ENCODE data around the gene ST3GAL2. TPM values are rescaled to one million over a fixed set of nuclear protein-coding genes. Genes with fewer than 3 reads are reported as not detected.

ST3GAL2 gene
- total RNA-seq, 2 donors from 2014 or later, result 9.1 to 11.2 TPM

DNA sequence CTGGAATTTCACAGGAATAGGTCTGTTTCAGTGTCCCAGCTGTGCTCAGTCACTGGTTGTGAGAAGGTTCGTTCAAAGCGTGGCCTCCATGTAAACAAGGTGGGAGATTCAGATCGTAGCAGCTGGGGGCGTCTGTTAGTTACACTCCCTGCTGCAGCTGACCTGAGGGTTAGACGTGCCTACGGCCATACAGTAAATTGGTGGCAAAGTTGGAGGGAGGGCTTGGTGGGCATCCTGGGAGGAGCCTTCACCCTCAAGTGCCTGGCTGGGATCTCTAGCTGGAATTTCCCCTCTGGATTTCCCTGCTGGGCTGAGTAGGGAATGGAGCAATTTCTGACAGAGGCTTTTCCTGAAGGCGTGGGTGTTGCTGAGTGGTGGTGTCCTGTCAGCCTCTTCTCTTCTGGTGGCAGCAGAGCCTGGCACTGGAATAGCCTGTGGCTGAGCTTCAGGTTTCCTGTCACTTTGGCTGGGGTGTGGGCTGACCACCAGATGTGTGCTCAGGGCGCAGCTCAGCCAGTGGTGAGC is 21.9 kb upstream of the ST3GAL2 start:
- 60 to 72% methylated on average over 2 to 8 of the region's 8 CpGs for WGBS, 2 donors
- no peak overlapping the region for H3K27ac ChIP-seq
- intact Hi-C loops (cut with DNase I), result no loop called here
- H3K4me3 ChIP-seq, result no peak overlapping the region
- no peak for TF ChIP-seq POLR2A (IDR thresholded peaks at IDR 0.05)
- TF ChIP-seq, protein P1, sequence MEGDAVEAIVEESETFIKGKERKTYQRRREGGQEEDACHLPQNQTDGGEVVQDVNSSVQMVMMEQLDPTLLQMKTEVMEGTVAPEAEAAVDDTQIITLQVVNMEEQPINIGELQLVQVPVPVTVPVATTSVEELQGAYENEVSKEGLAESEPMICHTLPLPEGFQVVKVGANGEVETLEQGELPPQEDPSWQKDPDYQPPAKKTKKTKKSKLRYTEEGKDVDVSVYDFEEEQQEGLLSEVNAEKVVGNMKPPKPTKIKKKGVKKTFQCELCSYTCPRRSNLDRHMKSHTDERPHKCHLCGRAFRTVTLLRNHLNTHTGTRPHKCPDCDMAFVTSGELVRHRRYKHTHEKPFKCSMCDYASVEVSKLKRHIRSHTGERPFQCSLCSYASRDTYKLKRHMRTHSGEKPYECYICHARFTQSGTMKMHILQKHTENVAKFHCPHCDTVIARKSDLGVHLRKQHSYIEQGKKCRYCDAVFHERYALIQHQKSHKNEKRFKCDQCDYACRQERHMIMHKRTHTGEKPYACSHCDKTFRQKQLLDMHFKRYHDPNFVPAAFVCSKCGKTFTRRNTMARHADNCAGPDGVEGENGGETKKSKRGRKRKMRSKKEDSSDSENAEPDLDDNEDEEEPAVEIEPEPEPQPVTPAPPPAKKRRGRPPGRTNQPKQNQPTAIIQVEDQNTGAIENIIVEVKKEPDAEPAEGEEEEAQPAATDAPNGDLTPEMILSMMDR (IDR thresholded peaks at IDR 0.05), result no peak
- no peaks in the 10 kb centered on the region for H3K27me3 ChIP-seq
- peaks cover 15% of the 10 kb centered on the region for H3K4me1 ChIP-seq
- H3K9me3 ChIP-seq, result no peaks in the 10 kb centered on the region
- peaks cover 0 to 11% of the 10 kb centered on the region in 2 donors for H3K36me3 ChIP-seq (replicated peaks in 1 of 2; ENCODE audit: insufficient read depth in 1 of 2, low read depth in 2 of 2)
- ATAC-seq (peak; percentile 24), DNase-seq (no peak)

DNA sequence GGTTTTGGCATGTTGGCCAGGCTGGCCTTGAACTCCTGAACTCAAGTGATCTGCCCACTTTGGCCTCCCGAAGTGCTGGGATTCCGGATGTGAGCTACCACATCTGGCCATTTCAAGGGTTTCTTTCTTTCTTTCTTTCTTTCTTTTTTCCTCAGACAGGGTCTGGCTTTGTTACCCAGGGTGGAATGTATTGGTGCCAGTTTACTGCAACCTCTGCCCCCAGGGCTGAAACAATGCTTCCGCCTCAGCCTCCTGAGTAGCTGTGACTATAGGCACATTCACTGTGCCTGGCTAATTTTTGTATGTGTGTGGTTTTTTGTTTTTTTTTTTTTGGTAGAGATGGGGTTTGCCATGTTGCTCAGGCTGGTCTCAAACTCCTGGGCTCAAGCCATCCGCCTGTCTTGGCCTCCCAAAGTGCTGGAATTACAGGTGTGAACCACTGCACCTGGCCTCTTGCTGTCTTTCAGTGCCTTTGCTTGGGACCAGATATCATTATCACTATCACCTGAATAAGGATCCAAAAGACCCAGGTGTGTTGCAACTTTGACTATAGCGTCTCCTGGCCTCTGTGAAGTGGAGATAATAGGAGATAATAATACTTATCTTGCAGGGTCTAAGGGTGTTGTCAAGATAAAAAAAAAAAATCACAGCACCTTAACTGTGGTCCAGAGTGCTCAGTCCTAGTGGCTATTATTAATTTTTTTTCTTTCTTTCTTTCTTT is 18.7 kb upstream of the ST3GAL2 start:
- Histone ChIP-seq H3K36me3 (replicated peaks in 1 of 2; ENCODE audit: insufficient read depth in 1 of 2, low read depth in 2 of 2) (no peaks in the 10 kb centered on the region), H3K27ac (no peak overlapping the region), H3K9me3 (no peaks in the 10 kb centered on the region), H3K27me3 (no peaks in the 10 kb centered on the region), H3K4me1 (peaks cover 30% of the 10 kb centered on the region), H3K4me3 (no peak overlapping the region)
- ATAC-seq (no peak), DNase-seq (peak in 1 of 4 donors; percentile 39)
- TF ChIP-seq POLR2A (IDR thresholded peaks at IDR 0.05), result no peak
- TF ChIP-seq, protein P1 (IDR thresholded peaks at IDR 0.05), result no peak
- WGBS, 2 donors, result 65 to 68% methylated on average over 5 of the region's 5 CpGs
- intact Hi-C loops (cut with DNase I), result no loop called here

DNA sequence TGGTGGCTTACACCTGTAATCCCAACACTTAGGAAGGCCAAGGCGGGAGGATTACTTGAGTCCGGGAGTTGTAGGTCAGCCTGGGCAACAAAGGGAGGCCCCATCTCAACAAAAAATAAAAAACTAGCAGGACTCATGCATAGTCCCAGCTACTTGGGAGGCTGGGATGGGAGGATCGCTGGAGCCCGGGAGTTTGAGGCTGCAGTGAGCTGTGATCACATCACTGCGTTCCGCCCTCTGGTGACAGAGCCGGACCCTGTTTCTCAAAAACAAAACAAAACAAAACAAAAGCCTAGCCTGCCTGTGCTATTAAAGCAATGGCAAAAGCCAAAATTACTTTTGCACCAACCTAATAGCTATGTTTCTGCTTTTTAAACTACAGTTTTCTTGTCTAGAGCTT is 17.0 kb upstream of the ST3GAL2 start:
- WGBS, 2 donors, result 90 to 93% methylated on average over 7 of the region's 7 CpGs
- H3K4me3 ChIP-seq, result no peak overlapping the region
- H3K4me1 ChIP-seq, result peaks cover 30% of the 10 kb centered on the region
- no peaks in the 10 kb centered on the region for H3K36me3 ChIP-seq (replicated peaks in 1 of 2; ENCODE audit: insufficient read depth in 1 of 2, low read depth in 2 of 2)
- DNase-seq (no peak), ATAC-seq (no peak)
- no peaks in the 10 kb centered on the region for H3K9me3 ChIP-seq
- intact Hi-C loops (cut with DNase I), result no loop called here
- TF ChIP-seq, protein P1 (IDR thresholded peaks at IDR 0.05), result no peak
- TF ChIP-seq POLR2A (IDR thresholded peaks at IDR 0.05), result no peak
- no peak overlapping the region for H3K27ac ChIP-seq
- no peaks in the 10 kb centered on the region for H3K27me3 ChIP-seq

DNA sequence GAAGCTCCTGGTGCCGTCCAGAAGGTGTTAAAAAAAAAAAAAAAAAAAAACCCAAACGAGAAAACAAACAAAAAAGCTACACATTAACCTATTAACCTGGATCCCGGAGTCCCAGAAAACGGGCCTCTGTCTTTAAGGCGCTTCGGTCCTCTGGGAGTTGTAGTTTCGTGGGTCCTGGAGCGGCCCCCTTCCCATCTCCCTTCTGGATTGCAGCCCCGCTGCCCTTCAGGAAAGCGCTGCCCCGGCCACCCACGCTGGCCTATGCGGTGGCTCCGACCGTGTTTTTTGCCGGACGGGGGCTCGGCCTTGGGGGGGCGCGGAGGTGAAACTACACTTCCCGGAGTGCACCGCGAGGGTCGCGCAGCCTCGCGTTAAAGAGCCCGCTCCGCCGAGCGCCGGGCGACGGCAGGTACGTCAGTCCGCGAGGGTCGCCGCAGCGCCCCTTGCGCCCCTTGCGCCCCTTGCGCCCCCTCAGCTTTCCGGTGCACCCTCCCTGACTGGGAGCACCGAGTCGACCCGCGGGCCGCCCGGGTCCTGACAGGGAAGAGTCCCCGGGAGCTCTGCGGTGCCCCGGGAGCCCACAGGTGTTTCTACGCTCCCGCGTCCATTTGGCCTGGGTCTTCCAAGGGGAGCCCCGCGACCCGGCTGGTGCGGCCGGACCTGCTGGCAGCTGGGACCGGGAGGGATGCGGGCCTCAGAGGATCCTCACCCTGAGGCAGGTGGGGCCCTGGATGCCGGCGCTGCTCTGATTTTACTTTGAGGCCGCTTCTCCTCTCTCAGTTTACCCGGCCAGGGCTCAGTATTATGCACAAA is 15.5 kb upstream of the ST3GAL2 start, which contains the start of gene FCSK:
Gene FCSK, plus strand, starts transcription at position 374 of the 813 bp plus-strand sequence. CDS start 8,596 bp downstream, outside the sequence.
- ATAC-seq, result peak; percentile 93
- H3K4me1 ChIP-seq, result peaks cover 30% of the 10 kb centered on the region
- H3K4me3 ChIP-seq, result peak within 1 kb of the TSS; percentile 92 to 94
- DNase-seq, result peak; percentile 69 to 86 (median 76)
- WGBS, 2 donors, result 0 to 2% methylated on average over 15 to 66 of the region's 67 CpGs
- no peaks in the 10 kb centered on the region for H3K27me3 ChIP-seq
- peak within 1 kb of the TSS; percentile 72 to 97 (median 90) for H3K27ac ChIP-seq
- no peaks in the 10 kb centered on the region for H3K9me3 ChIP-seq
- TF ChIP-seq POLR2A (IDR thresholded peaks at IDR 0.05), result peak; percentile 11 to 53 (median 53)
- TF ChIP-seq, protein P1 (IDR thresholded peaks at IDR 0.05), result peak in 2 of 7 experiments; percentile 4
- intact Hi-C loops (cut with DNase I), result no loop called here
- H3K36me3 ChIP-seq (replicated peaks in 1 of 2; ENCODE audit: insufficient read depth in 1 of 2, low read depth in 2 of 2), result no peaks in the 10 kb centered on the region
